HepG2 (cell line): ENCODE measurements around the gene REM2. TPM values are rescaled to one million over a fixed set of nuclear protein-coding genes. Genes with fewer than 3 reads are reported as not detected.

Experiments used
- AKAP8 ChIP-seq: sonication (generic); formaldehyde crosslinking; IDR thresholded peaks from 2 replicates; pipeline ENCODE4 v1.5.1; 2020; ENCODE audit warnings: mild to moderate bottlenecking, missing genetic modification reagents
- DPF2 ChIP-seq: sonication (generic); formaldehyde crosslinking; IDR thresholded peaks from 2 replicates; pipeline ENCODE4 v1.4.0; 2020; ENCODE audit warnings: mild to moderate bottlenecking, low read depth, missing genetic modification reagents, borderline replicate concordance
- EP300 ChIP-seq, 3 experiments: sonication (generic) in 1 of 3; formaldehyde crosslinking in 1 of 3; IDR thresholded peaks; 2 replicates each; pipeline versions ENCODE4 v1.5.1 to v1.6.1; 2011 to 2020; ENCODE audit warnings: low read depth in 2 of 3, low read length in 2 of 3, borderline replicate concordance in 1 of 3, improper control_type of control experiment in 1 of 3, mild to moderate bottlenecking in 1 of 3, missing genetic modification reagents in 1 of 3, moderate library complexity in 1 of 3
- ETV5 ChIP-seq: IDR thresholded peaks from 2 replicates; pipeline ENCODE4 v1.6.1; 2018; ENCODE audit warnings: missing biosample characterization, missing genetic modification reagents, inconsistent platforms, borderline replicate concordance
- FOSL2 ChIP-seq: sonication (generic); formaldehyde crosslinking; IDR thresholded peaks from 2 replicates; pipeline ENCODE4 v1.4.0; 2020; ENCODE audit warnings: missing genetic modification reagents
- GATA4 ChIP-seq: sonication (generic); IDR thresholded peaks from 2 replicates; pipeline ENCODE4 v1.6.1; 2016; ENCODE audit warnings: antibody characterized with exemption, low read depth, borderline replicate concordance
- HMGA1 ChIP-seq: sonication (generic); formaldehyde crosslinking; conservative IDR thresholded peaks from 2 replicates; pipeline ENCODE4 v1.4.0; 2020; ENCODE audit warnings: missing genetic modification reagents
- NR1H2 ChIP-seq: sonication (generic); formaldehyde crosslinking; IDR thresholded peaks from 2 replicates; pipeline ENCODE4 v1.8.1; 2022; ENCODE audit warnings: low read depth, missing genetic modification reagents, borderline replicate concordance
- NR3C1 ChIP-seq: sonication (generic); formaldehyde crosslinking; IDR thresholded peaks from 2 replicates; pipeline ENCODE4 v1.4.0; 2020; ENCODE audit warnings: missing genetic modification reagents
- TEAD3 ChIP-seq: optimal IDR thresholded peaks from 2 replicates; pipeline ENCODE3; 2016; ENCODE audit warnings: borderline replicate concordance
- ZFP36L1 ChIP-seq: sonication (generic); formaldehyde crosslinking; IDR thresholded peaks from 2 replicates; pipeline ENCODE4 v1.8.0; 2022; ENCODE audit warnings: mild to moderate bottlenecking, missing genetic modification reagents, moderate library complexity
- ZFP37 ChIP-seq: sonication (generic); formaldehyde crosslinking; IDR thresholded peaks from 2 replicates; pipeline ENCODE4 v1.4.0; 2020; ENCODE audit warnings: missing genetic modification reagents, borderline replicate concordance
- ZKSCAN1 ChIP-seq: fragments of 150-350 bp; IDR thresholded peaks from 2 replicates; pipeline ENCODE4 v1.6.1; 2014; ENCODE audit warnings: low read length
- ZNF441 ChIP-seq: sonication (generic); formaldehyde crosslinking; IDR thresholded peaks from 2 replicates; pipeline ENCODE4 v1.7.0; 2021; ENCODE audit warnings: missing genetic modification reagents, borderline replicate concordance
- ZNF766 ChIP-seq: sonication (generic); formaldehyde crosslinking; IDR thresholded peaks from 2 replicates; pipeline ENCODE4 v1.5.0; 2020; ENCODE audit warnings: missing genetic modification reagents, borderline replicate concordance
- ZSCAN30 ChIP-seq: sonication (generic); formaldehyde crosslinking; IDR thresholded peaks from 2 replicates; pipeline ENCODE4 v1.5.0; 2020; ENCODE audit warnings: mild to moderate bottlenecking, missing genetic modification reagents
- polyA plus RNA-seq, 8 experiments: library from polyadenylated mRNA; depleted of rRNA in 3 of 8; stranded (reverse) in 7 of 8; unstranded in 1 of 8; fragments of >200 nt; fragmentation: Illumina TruSeq in 4 of 8; extraction: Trizol in 4 of 8; gene quantifications; 2 replicates each; pipeline versions ENCODE4 v1.2.1 to v1.2.3, GENCODE V29; 2011 to 2016; ENCODE audit warnings: low read depth in 4 of 8, missing spikeins in 1 of 8, mixed read lengths in 1 of 8; ENCODE audit not compliant: insufficient read depth in 1 of 8
- total RNA-seq, 5 experiments: library from RNA; depleted of rRNA; stranded (reverse); fragments of >200 nt; fragmentation: Illumina TruSeq; extraction: Trizol; gene quantifications; 2 replicates each; pipeline ENCODE4 v1.2.3, GENCODE V29; 2016; ENCODE audit warnings: low read depth in 1 of 5
- TF ChIP-seq, protein P1 (sequence below): IDR thresholded peaks from 2 replicates; pipeline ENCODE4 v1.6.1; 2016; ENCODE audit warnings: missing compliant biosample characterization, missing genetic modification reagents, borderline replicate concordance
- TF ChIP-seq, protein P2 (sequence below): sonication (generic); formaldehyde crosslinking; IDR thresholded peaks from 2 replicates; pipeline ENCODE4 v1.4.0; 2020; ENCODE audit warnings: missing genetic modification reagents
- TF ChIP-seq, protein P3 (sequence below): sonication (generic); formaldehyde crosslinking; IDR thresholded peaks from 2 replicates; pipeline ENCODE4 v1.4.0; 2020; ENCODE audit warnings: mild to moderate bottlenecking, missing genetic modification reagents
- TF ChIP-seq, protein P4 (sequence below): fragments of 450-650 bp; IDR thresholded peaks from 2 replicates; pipeline ENCODE4 v1.6.1; 2017
- TF ChIP-seq, protein P5 (sequence below): sonication (generic); formaldehyde crosslinking; IDR thresholded peaks from 2 replicates; pipeline ENCODE4 v1.5.1; 2020; ENCODE audit warnings: missing genetic modification reagents, mild to moderate bottlenecking, borderline replicate concordance

REM2 gene
- total and polyA plus RNA-seq, 2 of the 13 experiments (the other 11 are each of a cell fraction or from before 2014, with no cell fraction given), result 0.20 TPM; not detected in 1

DNA sequence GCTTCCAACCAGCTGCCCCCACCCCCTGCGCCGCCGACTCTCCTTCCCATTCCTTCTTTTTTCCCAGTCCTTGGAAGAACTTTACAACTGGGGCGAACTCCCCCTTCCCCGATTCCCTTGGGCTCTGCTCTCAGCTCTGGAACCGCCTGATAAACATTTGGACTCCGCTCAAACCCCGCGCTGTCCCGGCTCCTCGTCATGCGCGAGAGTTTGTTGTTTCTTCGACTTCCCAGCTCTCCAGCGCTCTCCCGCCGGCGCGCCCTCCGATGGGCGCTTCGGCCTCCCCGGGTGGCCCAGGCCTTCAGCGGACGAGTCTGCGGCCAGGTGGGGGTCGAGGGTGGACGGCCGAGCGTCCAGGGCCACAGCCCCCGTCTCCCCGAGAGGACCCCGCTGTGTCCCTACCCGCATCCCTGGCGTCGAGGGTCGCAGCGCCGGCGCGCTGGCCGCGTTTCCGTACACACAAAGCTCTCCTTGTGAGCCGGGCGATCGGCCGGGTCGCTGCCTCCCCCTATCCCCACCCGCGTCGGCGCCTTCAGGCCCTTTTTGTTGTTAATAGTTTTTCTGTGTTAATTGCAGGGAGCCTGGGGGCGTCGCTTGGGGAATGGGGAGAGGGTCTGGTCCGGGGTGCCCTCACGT is 45.8 kb upstream of the REM2 start (continued):
- TF ChIP-seq EP300 (IDR thresholded peaks at IDR 0.05; ENCODE audit: low read depth in 2 of 2, low read length in 2 of 2) (no peak), EP300 (CRISPR knock-in tag; IDR thresholded peaks at IDR 0.05; ENCODE audit: borderline replicate concordance) (no peak; the same call in 1 of the 2 replicates), NR3C1 (CRISPR knock-in tag) (peak; percentile 63; the same call in 1 of the 2 replicates), ZFP37 (CRISPR knock-in tag) (no peak), ZNF441 (CRISPR knock-in tag) (no peak; the same call in 1 of the 2 replicates), GATA4 (no peak), AKAP8 (no peak), HMGA1 (CRISPR knock-in tag) (no peak), DPF2 (CRISPR knock-in tag) (no peak), ETV5 (peak; percentile 55), FOSL2 (CRISPR knock-in tag) (no peak; the same call in 1 of the 2 replicates), ZNF766 (CRISPR knock-in tag) (no peak), ZSCAN30 (CRISPR knock-in tag) (no peak), TEAD3 (CRISPR knock-in tag) (peak; percentile 22), ZFP36L1 (no peak), NR1H2 (no peak; the same call in 1 of the 2 replicates), ZKSCAN1 (no peak)
- TF ChIP-seq, protein P1, sequence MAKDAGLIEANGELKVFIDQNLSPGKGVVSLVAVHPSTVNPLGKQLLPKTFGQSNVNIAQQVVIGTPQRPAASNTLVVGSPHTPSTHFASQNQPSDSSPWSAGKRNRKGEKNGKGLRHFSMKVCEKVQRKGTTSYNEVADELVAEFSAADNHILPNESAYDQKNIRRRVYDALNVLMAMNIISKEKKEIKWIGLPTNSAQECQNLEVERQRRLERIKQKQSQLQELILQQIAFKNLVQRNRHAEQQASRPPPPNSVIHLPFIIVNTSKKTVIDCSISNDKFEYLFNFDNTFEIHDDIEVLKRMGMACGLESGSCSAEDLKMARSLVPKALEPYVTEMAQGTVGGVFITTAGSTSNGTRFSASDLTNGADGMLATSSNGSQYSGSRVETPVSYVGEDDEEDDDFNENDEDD (CRISPR knock-in tag), result peak; percentile 80; the same call in 1 of the 2 replicates
- TF ChIP-seq, protein P2, sequence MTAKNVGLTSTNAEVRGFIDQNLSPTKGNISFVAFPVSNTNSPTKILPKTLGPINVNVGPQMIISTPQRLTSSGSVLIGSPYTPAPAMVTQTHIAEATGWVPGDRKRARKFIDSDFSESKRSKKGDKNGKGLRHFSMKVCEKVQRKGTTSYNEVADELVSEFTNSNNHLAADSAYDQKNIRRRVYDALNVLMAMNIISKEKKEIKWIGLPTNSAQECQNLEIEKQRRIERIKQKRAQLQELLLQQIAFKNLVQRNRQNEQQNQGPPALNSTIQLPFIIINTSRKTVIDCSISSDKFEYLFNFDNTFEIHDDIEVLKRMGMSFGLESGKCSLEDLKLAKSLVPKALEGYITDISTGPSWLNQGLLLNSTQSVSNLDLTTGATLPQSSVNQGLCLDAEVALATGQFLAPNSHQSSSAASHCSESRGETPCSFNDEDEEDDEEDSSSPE (CRISPR knock-in tag), result peak; percentile 92
- TF ChIP-seq, protein P3, sequence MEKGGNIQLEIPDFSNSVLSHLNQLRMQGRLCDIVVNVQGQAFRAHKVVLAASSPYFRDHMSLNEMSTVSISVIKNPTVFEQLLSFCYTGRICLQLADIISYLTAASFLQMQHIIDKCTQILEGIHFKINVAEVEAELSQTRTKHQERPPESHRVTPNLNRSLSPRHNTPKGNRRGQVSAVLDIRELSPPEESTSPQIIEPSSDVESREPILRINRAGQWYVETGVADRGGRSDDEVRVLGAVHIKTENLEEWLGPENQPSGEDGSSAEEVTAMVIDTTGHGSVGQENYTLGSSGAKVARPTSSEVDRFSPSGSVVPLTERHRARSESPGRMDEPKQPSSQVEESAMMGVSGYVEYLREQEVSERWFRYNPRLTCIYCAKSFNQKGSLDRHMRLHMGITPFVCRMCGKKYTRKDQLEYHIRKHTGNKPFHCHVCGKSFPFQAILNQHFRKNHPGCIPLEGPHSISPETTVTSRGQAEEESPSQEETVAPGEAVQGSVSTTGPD (CRISPR knock-in tag), result no peak
- TF ChIP-seq, protein P4, sequence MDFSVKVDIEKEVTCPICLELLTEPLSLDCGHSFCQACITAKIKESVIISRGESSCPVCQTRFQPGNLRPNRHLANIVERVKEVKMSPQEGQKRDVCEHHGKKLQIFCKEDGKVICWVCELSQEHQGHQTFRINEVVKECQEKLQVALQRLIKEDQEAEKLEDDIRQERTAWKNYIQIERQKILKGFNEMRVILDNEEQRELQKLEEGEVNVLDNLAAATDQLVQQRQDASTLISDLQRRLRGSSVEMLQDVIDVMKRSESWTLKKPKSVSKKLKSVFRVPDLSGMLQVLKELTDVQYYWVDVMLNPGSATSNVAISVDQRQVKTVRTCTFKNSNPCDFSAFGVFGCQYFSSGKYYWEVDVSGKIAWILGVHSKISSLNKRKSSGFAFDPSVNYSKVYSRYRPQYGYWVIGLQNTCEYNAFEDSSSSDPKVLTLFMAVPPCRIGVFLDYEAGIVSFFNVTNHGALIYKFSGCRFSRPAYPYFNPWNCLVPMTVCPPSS, result no peak
- TF ChIP-seq, protein P5, sequence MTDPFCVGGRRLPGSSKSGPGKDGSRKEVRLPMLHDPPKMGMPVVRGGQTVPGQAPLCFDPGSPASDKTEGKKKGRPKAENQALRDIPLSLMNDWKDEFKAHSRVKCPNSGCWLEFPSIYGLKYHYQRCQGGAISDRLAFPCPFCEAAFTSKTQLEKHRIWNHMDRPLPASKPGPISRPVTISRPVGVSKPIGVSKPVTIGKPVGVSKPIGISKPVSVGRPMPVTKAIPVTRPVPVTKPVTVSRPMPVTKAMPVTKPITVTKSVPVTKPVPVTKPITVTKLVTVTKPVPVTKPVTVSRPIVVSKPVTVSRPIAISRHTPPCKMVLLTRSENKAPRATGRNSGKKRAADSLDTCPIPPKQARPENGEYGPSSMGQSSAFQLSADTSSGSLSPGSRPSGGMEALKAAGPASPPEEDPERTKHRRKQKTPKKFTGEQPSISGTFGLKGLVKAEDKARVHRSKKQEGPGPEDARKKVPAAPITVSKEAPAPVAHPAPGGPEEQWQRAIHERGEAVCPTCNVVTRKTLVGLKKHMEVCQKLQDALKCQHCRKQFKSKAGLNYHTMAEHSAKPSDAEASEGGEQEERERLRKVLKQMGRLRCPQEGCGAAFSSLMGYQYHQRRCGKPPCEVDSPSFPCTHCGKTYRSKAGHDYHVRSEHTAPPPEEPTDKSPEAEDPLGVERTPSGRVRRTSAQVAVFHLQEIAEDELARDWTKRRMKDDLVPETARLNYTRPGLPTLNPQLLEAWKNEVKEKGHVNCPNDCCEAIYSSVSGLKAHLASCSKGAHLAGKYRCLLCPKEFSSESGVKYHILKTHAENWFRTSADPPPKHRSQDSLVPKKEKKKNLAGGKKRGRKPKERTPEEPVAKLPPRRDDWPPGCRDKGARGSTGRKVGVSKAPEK (CRISPR knock-in tag), result no peak; the same call in 1 of the 2 replicates
